ENCODE measurements around the gene PCCA.

- TF ChIP-seq CTCF (IDR thresholded peaks at IDR 0.05; ENCODE audit: low read depth, low read length) (no peak), EZH2phosphoT487 (IDR thresholded peaks at IDR 0.05; ENCODE audit: low read depth) (no peak)
These were observed 396.4 kb downstream of the PCCA start for GRCh38 chr13:100485265-100485664.
